Anterior cingulate cortex (tissue), 58 donors: ENCODE measurements around the gene ORAI2.
"Not testable (repeated sequence)": the region's sequence is repeated elsewhere in the genome, so short reads cannot be mapped to it uniquely, and the experiment has no call there.

Experiments
- DNase-seq, 58 donors: peaks; one replicate each; lab custom pipeline; 2025; lab: John Stamatoyannopoulos, UW

The ORAI2 gene

GRCh38 chr7:102467581-102468477 lies 34.5 kb downstream of the ORAI2 start:
- no peak for DNase-seq

- DNase-seq, result no peak
These were observed 35.3 kb downstream of the ORAI2 start for GRCh38 chr7:102468478-102469350.

- DNase-seq, result no peak
These were observed 36.1 kb downstream of the ORAI2 start for GRCh38 chr7:102469351-102469971.

- DNase-seq, result no peak
These were observed 36.8 kb downstream of the ORAI2 start for GRCh38 chr7:102469972-102470825.

- peak in 1 of 58 donors; percentile 9 for DNase-seq
These were observed 38.4 kb downstream of the ORAI2 start for GRCh38 chr7:102471791-102472125.

- no peak for DNase-seq
These were observed 39.0 kb downstream of the ORAI2 start for GRCh38 chr7:102472126-102473041.

- DNase-seq, result peak in 9 of 58 donors; percentile 8 to 41 (median 21)
These were observed 40.1 kb downstream of the ORAI2 start for GRCh38 chr7:102473271-102473991.

- DNase-seq, result not testable (repeated sequence)
These were observed 40.7 kb downstream of the ORAI2 start for GRCh38 chr7:102474116-102474515.

- not testable (repeated sequence) for DNase-seq
These were observed 41.5 kb downstream of the ORAI2 start for GRCh38 chr7:102474736-102475435.

GRCh38 chr7:102478314-102479208 lies 45.2 kb downstream of the ORAI2 start, which contains the start of gene POLR2J:
Gene POLR2J (minus strand): TSS chr7:102478922. CDS start chr7:102478860, 62 bp downstream.
- not testable (repeated sequence) for DNase-seq

GRCh38 chr7:102479209-102479584 lies 45.8 kb downstream of the ORAI2 start:
- not testable (repeated sequence) for DNase-seq

GRCh38 chr7:102479982-102480637 lies 46.7 kb downstream of the ORAI2 start:
- DNase-seq, result not testable (repeated sequence)

GRCh38 chr7:102481962-102482361 lies 48.6 kb downstream of the ORAI2 start:
- not testable (repeated sequence) for DNase-seq

- not testable (repeated sequence) for DNase-seq
These were observed 50.9 kb downstream of the ORAI2 start for GRCh38 chr7:102484317-102484716.

- not testable (repeated sequence) for DNase-seq
These were observed 57.2 kb downstream of the ORAI2 start for GRCh38 chr7:102490529-102491075.
